ENCODE measurements around the gene APOBEC3B.

GRCh38 chr22:38938925-38939324 is 43.2 kb upstream of the APOBEC3B start:
- TF ChIP-seq POLR2AphosphoS5 (IDR thresholded peaks at IDR 0.05) (no peak), EZH2 (IDR thresholded peaks at IDR 0.05; ENCODE audit: borderline replicate concordance, insufficient read depth, low read length, poor library complexity, severe bottlenecking) (no peak), REST (IDR thresholded peaks at IDR 0.05; ENCODE audit: borderline replicate concordance) (no peak), RAD21 (conservative IDR thresholded peaks at IDR 0.05) (no peak), EP300 (conservative IDR thresholded peaks at IDR 0.05; ENCODE audit: poor library complexity, severe bottlenecking) (no peak), TAF1 (IDR thresholded peaks at IDR 0.05; ENCODE audit: low read depth) (no peak), MXI1 (conservative IDR thresholded peaks at IDR 0.05; ENCODE audit: poor library complexity, severe bottlenecking) (no peak), SMC3 (conservative IDR thresholded peaks at IDR 0.05; ENCODE audit: poor library complexity) (no peak)
- TF ChIP-seq, protein P1, sequence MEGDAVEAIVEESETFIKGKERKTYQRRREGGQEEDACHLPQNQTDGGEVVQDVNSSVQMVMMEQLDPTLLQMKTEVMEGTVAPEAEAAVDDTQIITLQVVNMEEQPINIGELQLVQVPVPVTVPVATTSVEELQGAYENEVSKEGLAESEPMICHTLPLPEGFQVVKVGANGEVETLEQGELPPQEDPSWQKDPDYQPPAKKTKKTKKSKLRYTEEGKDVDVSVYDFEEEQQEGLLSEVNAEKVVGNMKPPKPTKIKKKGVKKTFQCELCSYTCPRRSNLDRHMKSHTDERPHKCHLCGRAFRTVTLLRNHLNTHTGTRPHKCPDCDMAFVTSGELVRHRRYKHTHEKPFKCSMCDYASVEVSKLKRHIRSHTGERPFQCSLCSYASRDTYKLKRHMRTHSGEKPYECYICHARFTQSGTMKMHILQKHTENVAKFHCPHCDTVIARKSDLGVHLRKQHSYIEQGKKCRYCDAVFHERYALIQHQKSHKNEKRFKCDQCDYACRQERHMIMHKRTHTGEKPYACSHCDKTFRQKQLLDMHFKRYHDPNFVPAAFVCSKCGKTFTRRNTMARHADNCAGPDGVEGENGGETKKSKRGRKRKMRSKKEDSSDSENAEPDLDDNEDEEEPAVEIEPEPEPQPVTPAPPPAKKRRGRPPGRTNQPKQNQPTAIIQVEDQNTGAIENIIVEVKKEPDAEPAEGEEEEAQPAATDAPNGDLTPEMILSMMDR (IDR thresholded peaks at IDR 0.05; ENCODE audit: poor library complexity, severe bottlenecking), result no peak

All from neural cell (in vitro differentiated cells).